ENCODE data around the gene LRRC61. TPM values are rescaled to one million over a fixed set of nuclear protein-coding genes. Genes with fewer than 3 reads are reported as not detected.
A peak's percentile ranks its signal among the peaks of the same experiment; 100 is the strongest.
"Not testable (repeated sequence)": the region's sequence is repeated elsewhere in the genome, so short reads cannot be mapped to it uniquely, and the experiment has no call there.

LRRC61 gene, protein sequence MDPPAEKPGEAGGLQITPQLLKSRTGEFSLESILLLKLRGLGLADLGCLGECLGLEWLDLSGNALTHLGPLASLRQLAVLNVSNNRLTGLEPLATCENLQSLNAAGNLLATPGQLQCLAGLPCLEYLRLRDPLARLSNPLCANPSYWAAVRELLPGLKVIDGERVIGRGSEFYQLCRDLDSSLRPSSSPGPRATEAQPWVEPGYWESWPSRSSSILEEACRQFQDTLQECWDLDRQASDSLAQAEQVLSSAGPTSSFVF
- total RNA-seq (2014; rRNA removed; shearing (Covaris generic)) (not detected in 2 replicates), total RNA-seq (2022) (not detected in 2 replicates), Bru-seq, nascent RNA (percentile 9 among the genes with signal in this experiment), BruChase-seq, experiment 1, labeled RNA remaining after a 6-hour chase (not detected), BruChase-seq, experiment 2, labeled RNA remaining after a 2-hour chase (percentile 16 among the genes with signal in this experiment)
- long read RNA-seq: 0 reads

DNA sequence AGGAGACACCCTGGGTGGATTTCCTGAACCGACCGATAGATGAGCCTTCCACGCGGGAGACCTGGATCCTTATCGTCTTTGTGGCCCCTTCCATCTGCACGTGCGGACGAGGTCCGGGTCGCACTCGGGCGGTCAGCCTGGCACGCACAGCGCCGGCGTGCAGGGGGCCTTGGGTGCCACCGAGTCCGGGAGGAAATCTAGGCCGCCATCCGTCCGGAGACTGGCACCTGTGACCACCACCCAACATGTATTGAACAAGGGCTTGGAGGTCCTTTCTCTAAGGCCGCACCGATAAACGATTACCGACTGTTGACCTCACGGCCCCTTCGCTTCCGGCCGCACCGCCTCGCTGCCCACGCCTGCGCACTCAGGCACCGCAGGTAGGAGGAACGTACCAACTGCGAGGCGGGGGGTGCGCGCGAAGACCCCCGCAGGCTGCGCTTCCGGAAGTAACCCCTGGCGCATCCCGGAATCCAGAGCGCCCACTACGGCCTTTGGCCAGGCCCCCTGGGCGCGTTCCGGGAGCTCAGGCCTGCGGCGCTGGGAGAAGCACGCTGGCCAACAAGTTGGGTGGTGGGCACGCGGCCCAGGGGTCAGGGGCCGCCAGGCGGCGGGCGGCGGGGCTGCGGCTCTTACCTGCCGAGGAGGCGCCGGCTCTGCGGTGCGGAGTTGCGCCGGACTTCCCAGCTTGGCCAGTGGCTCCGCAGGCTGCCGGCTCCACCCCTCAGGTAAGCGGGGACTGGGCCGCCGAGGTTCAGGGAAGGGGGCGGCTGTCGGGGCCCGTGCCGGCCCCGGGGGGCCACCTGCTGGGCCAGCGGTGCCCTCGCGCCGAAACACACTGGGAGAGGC, at the start of gene LRRC61, which contains the start of gene ACTR3C:
Gene LRRC61 (plus strand): TSS at position 523 of the 849 bp plus-strand sequence. CDS start 13,507 bp downstream, outside the sequence.
Gene ACTR3C (minus strand): TSS at position 713 of the 849 bp plus-strand sequence. CDS start 28,249 bp downstream, outside the sequence.
- BruUV-seq (replicated peaks): no TSS peak
- H3K27ac ChIP-seq (ENCODE audit: low read depth, low read length, poor library complexity, severe bottlenecking): no peak within 1 kb of the TSS
- H2AFZ ChIP-seq (ENCODE audit: low read length): no peak within 1 kb of the TSS
- CTCF ChIA-PET (ENCODE audit: unreplicated experiment): no interaction called here
- no peaks in the 10 kb centered on the region for H3K79me2 ChIP-seq (ENCODE audit: insufficient read depth, low read depth, low read length)
- peak within 1 kb of the TSS; percentile 59; the same call in 1 of the 2 replicates for H3K4me2 ChIP-seq (ENCODE audit: low read length)
- TF ChIP-seq EZH2phosphoT487 (IDR thresholded peaks at IDR 0.05; ENCODE audit: borderline replicate concordance, low read depth, low read length): no peak
- TF ChIP-seq, protein P1, sequence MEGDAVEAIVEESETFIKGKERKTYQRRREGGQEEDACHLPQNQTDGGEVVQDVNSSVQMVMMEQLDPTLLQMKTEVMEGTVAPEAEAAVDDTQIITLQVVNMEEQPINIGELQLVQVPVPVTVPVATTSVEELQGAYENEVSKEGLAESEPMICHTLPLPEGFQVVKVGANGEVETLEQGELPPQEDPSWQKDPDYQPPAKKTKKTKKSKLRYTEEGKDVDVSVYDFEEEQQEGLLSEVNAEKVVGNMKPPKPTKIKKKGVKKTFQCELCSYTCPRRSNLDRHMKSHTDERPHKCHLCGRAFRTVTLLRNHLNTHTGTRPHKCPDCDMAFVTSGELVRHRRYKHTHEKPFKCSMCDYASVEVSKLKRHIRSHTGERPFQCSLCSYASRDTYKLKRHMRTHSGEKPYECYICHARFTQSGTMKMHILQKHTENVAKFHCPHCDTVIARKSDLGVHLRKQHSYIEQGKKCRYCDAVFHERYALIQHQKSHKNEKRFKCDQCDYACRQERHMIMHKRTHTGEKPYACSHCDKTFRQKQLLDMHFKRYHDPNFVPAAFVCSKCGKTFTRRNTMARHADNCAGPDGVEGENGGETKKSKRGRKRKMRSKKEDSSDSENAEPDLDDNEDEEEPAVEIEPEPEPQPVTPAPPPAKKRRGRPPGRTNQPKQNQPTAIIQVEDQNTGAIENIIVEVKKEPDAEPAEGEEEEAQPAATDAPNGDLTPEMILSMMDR (conservative IDR thresholded peaks at IDR 0.05; ENCODE audit: low read length): no peak
- no peaks in the 10 kb centered on the region for H4K20me1 ChIP-seq (ENCODE audit: insufficient read depth, low read length)
- no peak within 1 kb of the TSS for H3K4me3 ChIP-seq (ENCODE audit: low read depth, low read length, poor library complexity, severe bottlenecking)
- H3K4me1 ChIP-seq (ENCODE audit: insufficient read depth, low read length, poor library complexity, severe bottlenecking): no peaks in the 10 kb centered on the region
- POLR2A ChIA-PET: no interaction called here
- H3K9me2 ChIP-seq (ENCODE audit: insufficient read depth, low read length): no peaks in the 10 kb centered on the region
- DNase-seq (ENCODE audit: low spot score): no peak
- H3K36me3 ChIP-seq (ENCODE audit: insufficient read depth, low read length): no peaks in the 10 kb centered on the region
- intact Hi-C loops (cut with micrococcal nuclease; ENCODE audit: unreplicated experiment): no loop called here
- no peaks in the 10 kb centered on the region for H3K9me3 ChIP-seq (ENCODE audit: low read length)

- H3K27ac ChIP-seq (ENCODE audit: low read depth, low read length, poor library complexity, severe bottlenecking); H2AFZ ChIP-seq (ENCODE audit: low read length); intact Hi-C loops (cut with micrococcal nuclease; ENCODE audit: unreplicated experiment); H3K4me2 ChIP-seq (ENCODE audit: low read length); BruUV-seq (replicated peaks); H3K9me2 ChIP-seq (ENCODE audit: insufficient read depth, low read length); CTCF ChIA-PET (ENCODE audit: unreplicated experiment); H3K4me3 ChIP-seq (ENCODE audit: low read depth, low read length, poor library complexity, severe bottlenecking); H4K20me1 ChIP-seq (ENCODE audit: insufficient read depth, low read length); H3K9me3 ChIP-seq (ENCODE audit: low read length); H3K79me2 ChIP-seq (ENCODE audit: insufficient read depth, low read depth, low read length); POLR2A ChIA-PET; H3K4me1 ChIP-seq (ENCODE audit: insufficient read depth, low read length, poor library complexity, severe bottlenecking); H3K36me3 ChIP-seq (ENCODE audit: insufficient read depth, low read length): not testable (repeated sequence)
- TF ChIP-seq, protein P1 (conservative IDR thresholded peaks at IDR 0.05; ENCODE audit: low read length): peak; percentile 73
- peak; percentile 35 for DNase-seq (ENCODE audit: low spot score)
Observed at GRCh38 chr7:150276132-150276695, 46.9 kb upstream of the LRRC61 start.

DNA sequence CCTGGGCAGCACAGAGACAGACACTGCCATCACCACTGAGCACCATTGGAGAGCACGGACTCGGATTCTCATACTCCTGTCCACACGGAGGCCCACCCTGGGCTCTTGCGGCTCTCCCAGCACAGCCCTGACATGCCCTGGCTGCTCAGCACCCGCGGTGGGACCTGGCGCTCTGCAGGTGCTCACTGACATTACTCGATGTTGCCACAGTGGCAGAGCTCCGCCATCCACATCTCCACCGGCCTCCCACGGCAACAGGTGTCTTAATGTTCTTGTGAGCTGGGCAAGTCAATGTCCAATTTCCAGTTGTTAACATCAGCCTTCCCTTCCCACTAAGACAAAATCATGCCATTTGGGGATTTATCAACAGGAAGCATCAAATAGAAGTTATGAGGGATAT, 44.8 kb upstream of the LRRC61 start:
- H2AFZ ChIP-seq (ENCODE audit: low read length); H3K9me3 ChIP-seq (ENCODE audit: low read length); CTCF ChIA-PET (ENCODE audit: unreplicated experiment); H3K4me2 ChIP-seq (ENCODE audit: low read length); H4K20me1 ChIP-seq (ENCODE audit: insufficient read depth, low read length); DNase-seq (ENCODE audit: low spot score); H3K4me1 ChIP-seq (ENCODE audit: insufficient read depth, low read length, poor library complexity, severe bottlenecking); H3K79me2 ChIP-seq (ENCODE audit: insufficient read depth, low read depth, low read length); BruUV-seq (replicated peaks); POLR2A ChIA-PET; intact Hi-C loops (cut with micrococcal nuclease; ENCODE audit: unreplicated experiment); H3K4me3 ChIP-seq (ENCODE audit: low read depth, low read length, poor library complexity, severe bottlenecking); H3K36me3 ChIP-seq (ENCODE audit: insufficient read depth, low read length); H3K9me2 ChIP-seq (ENCODE audit: insufficient read depth, low read length); H3K27ac ChIP-seq (ENCODE audit: low read depth, low read length, poor library complexity, severe bottlenecking): not testable (repeated sequence)

- H3K9me2 ChIP-seq (ENCODE audit: insufficient read depth, low read length); H3K4me2 ChIP-seq (ENCODE audit: low read length); CTCF ChIA-PET (ENCODE audit: unreplicated experiment); H3K9me3 ChIP-seq (ENCODE audit: low read length); H3K27ac ChIP-seq (ENCODE audit: low read depth, low read length, poor library complexity, severe bottlenecking); H3K4me3 ChIP-seq (ENCODE audit: low read depth, low read length, poor library complexity, severe bottlenecking); H2AFZ ChIP-seq (ENCODE audit: low read length); DNase-seq (ENCODE audit: low spot score); POLR2A ChIA-PET; H3K79me2 ChIP-seq (ENCODE audit: insufficient read depth, low read depth, low read length); H3K36me3 ChIP-seq (ENCODE audit: insufficient read depth, low read length); BruUV-seq (replicated peaks); intact Hi-C loops (cut with micrococcal nuclease; ENCODE audit: unreplicated experiment); H3K4me1 ChIP-seq (ENCODE audit: insufficient read depth, low read length, poor library complexity, severe bottlenecking); H4K20me1 ChIP-seq (ENCODE audit: insufficient read depth, low read length): not testable (repeated sequence)
Observed at GRCh38 chr7:150281681-150282403, 41.3 kb upstream of the LRRC61 start.

Measured in OCI-LY7 (cell line).